GM11168 (cell line): ENCODE data around the gene COL4A6.
"Not testable (repeated sequence)": the region's sequence is repeated elsewhere in the genome, so short reads cannot be mapped to it uniquely, and the experiment has no call there.

Experiments
- in situ Hi-C: fragments of 300-500 bp; cut with MboI; formaldehyde crosslinking; loops from one replicate; pipeline ENCODE4 v1.12.0; 2022; ENCODE audit warnings: low sequenced_read_pairs; ENCODE audit not compliant: unreplicated experiment

Gene COL4A6

GRCh38 chrX:108438110-108438623 lies at the start of gene COL4A6:
Gene COL4A6 (minus strand): TSS chrX:108438422. CDS start chrX:108438196, 226 bp downstream.
- in situ Hi-C loops, result no loop called here

GRCh38 chrX:108485960-108486359 lies 47.7 kb upstream of the COL4A6 start:
- in situ Hi-C loops, result no loop called here

DNA sequence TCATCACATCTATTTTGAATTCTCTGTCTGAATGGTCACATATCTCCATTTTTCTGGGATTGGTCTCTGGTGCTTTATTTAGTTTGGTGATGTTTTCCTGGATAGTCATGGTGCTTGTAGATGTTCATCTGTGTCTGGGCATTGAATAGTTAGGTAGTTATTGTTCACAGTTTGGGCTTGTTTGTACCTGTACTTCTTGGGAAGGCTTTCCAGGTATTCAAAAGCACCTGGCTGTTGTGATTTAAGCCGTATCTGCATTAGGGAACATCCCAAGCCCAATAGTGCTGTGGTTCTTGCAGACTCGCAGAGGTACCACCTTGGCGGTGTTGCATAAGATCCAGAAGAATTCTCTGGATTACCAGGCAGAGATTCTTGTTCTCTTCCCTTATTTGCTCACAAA lies 46.0 kb upstream of the COL4A6 start:
- in situ Hi-C loops, result no loop called here

GRCh38 chrX:108481528-108481927 lies 43.3 kb upstream of the COL4A6 start:
- in situ Hi-C loops, result not testable (repeated sequence)

GRCh38 chrX:108473979-108474378 lies 35.8 kb upstream of the COL4A6 start:
- in situ Hi-C loops, result no loop called here

- in situ Hi-C loops, result no loop called here
These were observed 30.3 kb upstream of the COL4A6 start for GRCh38 chrX:108468486-108468885.

DNA sequence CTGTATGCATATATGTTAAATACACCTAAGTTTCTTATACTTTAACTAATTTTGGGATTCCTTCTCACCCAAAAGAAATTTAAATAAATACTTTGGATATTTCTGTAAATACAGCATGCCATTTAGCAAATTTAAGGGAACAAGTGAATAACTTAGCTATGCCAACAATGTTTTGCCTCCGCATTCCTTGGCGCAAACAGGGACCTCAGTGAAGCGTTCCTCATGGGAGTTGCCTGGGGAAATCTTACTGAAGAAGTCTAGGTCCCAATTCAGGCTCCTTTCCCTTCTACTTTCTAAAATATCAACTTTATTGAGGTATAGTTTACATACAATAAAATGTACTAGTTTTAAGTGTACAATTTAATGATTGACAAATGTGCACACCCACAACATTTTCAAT lies 26.4 kb upstream of the COL4A6 start:
- in situ Hi-C loops, result no loop called here

- in situ Hi-C loops, result no loop called here
These were observed 18.8 kb upstream of the COL4A6 start for GRCh38 chrX:108456971-108457477.

- in situ Hi-C loops, result no loop called here
These were observed 15.6 kb upstream of the COL4A6 start for GRCh38 chrX:108453841-108454240.

DNA sequence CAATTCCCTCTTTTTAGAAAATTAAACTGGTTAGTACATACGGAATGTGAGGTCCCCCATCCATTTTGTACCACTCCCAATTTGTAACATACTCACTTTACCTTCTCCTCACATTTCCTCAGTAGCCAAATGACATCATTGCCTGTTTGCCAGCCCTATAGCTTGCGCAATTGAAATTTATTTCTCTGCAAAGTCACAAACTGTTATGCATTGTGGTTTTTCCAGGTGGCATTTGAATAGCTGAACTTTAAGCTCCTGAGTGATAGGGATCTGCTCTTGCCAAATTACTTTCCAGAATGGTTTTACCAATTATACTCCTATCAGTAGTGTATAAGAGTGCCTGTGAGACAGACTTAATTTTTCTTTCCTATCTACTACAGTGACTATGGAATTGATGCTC lies 9.1 kb upstream of the COL4A6 start:
- in situ Hi-C loops, result no loop called here

GRCh38 chrX:108442901-108443464 lies 4.8 kb upstream of the COL4A6 start:
- in situ Hi-C loops, result no loop called here

- in situ Hi-C loops, result no loop called here
These were observed 1.9 kb upstream of the COL4A6 start for GRCh38 chrX:108439961-108440696.

DNA sequence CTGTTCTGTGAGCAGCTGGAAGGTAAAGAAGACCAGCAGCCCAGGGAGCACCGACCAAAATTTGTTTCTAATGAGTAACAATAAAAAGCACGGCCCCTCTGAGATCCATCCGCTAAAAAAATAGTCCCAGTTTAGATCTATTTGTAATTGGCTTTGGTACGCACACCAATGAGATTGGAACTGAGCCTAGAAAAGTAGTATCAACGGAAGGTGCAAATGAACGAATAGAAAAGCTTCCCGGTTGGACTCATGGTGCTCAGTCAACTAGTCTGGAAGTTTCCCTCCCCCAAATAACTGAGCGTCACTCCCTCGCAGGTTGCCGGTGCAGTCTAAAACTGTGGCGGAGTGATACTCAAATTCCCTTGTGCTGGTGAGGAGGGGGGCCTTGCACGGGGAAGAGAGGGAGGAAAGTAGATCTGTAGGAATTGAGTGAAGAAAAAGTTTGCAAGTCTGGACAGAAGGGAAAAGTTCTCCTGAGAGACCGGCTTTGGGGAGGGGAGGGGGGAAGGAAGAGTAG lies 1.3 kb upstream of the COL4A6 start, which contains the start of gene COL4A5:
Gene COL4A5 (plus strand): TSS at position 413 of the 517 bp plus-strand sequence. CDS start 288 bp downstream, outside the sequence.
- in situ Hi-C loops, result no loop called here

- in situ Hi-C loops, result no loop called here
These were observed 693 bp downstream of the COL4A6 start for GRCh38 chrX:108437349-108438109.

DNA sequence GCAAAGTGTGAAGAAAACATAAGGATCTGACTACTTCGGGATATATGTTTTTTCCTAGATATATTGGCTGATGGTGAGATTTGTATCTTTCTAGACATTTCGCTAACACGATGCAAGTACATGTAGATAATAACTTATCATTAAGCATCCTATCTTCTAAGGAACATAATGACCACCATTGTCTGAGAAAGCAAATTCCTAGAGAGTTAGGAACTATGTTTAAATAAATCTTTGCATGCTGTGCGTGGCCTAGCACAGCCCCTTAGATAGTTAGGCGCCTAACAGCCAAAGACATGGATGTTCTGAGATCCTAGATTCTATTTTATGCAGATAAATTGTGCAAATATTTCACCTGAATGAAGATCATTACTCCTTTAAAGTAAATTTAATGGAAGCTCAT lies 3.0 kb downstream of the COL4A6 start:
- in situ Hi-C loops, result no loop called here

DNA sequence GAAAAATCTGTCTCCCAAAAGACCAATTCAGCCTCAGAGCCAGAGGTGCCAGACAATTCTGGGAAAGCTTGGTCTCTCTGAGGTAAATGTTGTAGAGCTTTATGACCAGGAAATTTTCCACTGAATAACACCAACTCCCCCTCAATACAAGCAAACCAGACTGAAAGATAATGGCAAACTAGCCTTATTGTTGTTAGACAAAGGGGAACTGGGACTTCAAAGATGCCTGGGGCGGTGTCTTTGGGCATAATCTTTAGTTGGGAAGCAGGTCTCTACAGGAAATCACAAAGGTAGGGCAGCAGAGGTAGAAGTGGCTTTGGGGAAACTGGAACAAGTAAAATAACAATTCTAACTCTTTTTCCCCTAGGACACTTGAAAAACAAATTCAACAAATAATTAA lies 12.0 kb downstream of the COL4A6 start:
- in situ Hi-C loops, result no loop called here

GRCh38 chrX:108420481-108420880 lies 17.7 kb downstream of the COL4A6 start:
- in situ Hi-C loops, result no loop called here

DNA sequence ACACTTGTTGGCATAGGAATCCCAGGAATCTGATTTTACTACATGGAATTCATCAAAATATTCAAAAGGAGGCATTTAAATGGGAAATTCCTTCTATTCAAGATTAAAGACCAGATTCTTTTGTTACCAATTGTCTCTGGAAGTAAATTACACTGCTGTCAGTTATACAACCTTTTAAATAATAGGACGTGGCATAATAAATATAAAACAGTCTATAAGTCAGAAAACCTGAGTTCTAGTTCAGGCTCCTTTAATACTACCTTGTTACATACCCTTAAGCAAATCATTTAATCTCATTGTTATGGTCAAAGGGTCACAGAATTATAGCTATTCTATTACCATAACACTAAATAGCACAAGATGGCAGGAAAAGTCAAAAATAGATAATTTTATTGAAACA lies 18.8 kb downstream of the COL4A6 start:
- in situ Hi-C loops, result no loop called here

GRCh38 chrX:108417257-108417656 lies 21.0 kb downstream of the COL4A6 start:
- in situ Hi-C loops, result no loop called here

- in situ Hi-C loops, result no loop called here
These were observed 22.3 kb downstream of the COL4A6 start for GRCh38 chrX:108415891-108416290.

GRCh38 chrX:108415146-108415545 lies 23.1 kb downstream of the COL4A6 start:
- in situ Hi-C loops, result no loop called here
